ENCODE data around the gene ZNF91.

ZNF91 gene

DNA sequence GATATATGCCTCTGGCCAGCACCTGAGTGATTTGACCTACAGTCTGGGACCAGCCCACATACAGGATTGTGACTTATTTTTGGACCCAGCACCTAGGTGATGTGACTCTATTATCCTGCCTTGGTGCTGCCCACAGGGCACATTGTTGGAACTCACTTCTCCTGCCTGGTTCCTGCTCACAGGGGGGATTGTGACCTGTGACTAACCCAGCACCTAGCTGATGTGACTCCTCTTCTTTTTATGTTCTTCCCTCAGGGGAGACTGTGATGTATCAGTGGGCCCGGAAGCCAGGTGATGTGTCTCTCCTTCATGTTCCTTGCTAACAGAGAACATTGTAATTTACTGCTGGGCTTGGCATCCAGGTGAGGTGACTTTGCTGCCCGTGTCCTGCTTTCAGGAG is 82.1 kb downstream of the ZNF91 start:
- TF ChIP-seq, protein P1, sequence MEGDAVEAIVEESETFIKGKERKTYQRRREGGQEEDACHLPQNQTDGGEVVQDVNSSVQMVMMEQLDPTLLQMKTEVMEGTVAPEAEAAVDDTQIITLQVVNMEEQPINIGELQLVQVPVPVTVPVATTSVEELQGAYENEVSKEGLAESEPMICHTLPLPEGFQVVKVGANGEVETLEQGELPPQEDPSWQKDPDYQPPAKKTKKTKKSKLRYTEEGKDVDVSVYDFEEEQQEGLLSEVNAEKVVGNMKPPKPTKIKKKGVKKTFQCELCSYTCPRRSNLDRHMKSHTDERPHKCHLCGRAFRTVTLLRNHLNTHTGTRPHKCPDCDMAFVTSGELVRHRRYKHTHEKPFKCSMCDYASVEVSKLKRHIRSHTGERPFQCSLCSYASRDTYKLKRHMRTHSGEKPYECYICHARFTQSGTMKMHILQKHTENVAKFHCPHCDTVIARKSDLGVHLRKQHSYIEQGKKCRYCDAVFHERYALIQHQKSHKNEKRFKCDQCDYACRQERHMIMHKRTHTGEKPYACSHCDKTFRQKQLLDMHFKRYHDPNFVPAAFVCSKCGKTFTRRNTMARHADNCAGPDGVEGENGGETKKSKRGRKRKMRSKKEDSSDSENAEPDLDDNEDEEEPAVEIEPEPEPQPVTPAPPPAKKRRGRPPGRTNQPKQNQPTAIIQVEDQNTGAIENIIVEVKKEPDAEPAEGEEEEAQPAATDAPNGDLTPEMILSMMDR (IDR thresholded peaks at IDR 0.05; ENCODE audit: low read depth, low read length, missing control alignments), result no peak
- DNase-seq (ENCODE audit: extremely low read depth, low read depth), result no peak

DNA sequence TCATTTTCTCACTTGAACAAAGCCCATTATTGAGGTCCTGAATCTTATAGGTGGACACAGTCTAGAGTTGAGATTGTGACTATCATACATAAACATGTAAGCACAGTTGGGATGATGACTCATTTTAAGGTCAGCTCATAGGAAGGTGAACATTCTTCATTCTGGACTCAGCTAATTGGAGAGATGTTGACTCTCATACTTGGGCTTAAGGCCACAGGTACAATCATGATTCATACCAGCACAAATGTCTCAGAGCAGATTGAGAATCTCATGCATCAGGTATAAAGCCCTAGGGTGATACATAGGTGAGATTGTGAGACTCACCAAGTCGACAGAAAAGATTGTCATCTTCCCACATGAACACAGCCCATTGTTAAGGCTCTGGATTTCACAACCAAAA is 82.8 kb downstream of the ZNF91 start:
- TF ChIP-seq, protein P1 (IDR thresholded peaks at IDR 0.05; ENCODE audit: low read depth, low read length, missing control alignments), result no peak
- DNase-seq (ENCODE audit: extremely low read depth, low read depth), result no peak
- no peak overlapping the region for H3K4me3 ChIP-seq (replicated peaks; ENCODE audit: low read depth, low read length)

More for the DNA sequence above, 82.1 kb downstream of the ZNF91 start:
- H3K4me3 ChIP-seq (replicated peaks; ENCODE audit: low read depth, low read length), result no peak overlapping the region

DNA sequence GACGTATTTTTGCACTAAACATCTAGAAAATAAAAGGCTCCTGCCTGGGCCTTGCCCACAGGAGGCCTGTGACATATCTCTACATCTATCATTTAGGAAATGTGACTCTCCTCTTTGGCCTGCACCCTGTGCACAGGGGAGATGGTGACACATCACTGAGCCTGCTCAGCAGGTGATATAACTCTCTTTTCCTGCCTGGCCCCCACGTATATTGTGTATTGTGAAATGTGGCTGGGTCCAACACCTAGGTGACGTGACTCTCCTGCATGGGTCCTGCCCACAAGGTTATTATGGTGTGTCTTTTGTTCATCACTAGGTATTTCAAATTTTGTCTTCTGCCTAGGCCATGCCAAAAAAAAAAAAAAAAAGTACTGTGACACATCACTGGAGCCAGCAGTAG is 83.7 kb downstream of the ZNF91 start:
- no peak overlapping the region for H3K4me3 ChIP-seq (replicated peaks; ENCODE audit: low read depth, low read length)
- TF ChIP-seq, protein P1 (IDR thresholded peaks at IDR 0.05; ENCODE audit: low read depth, low read length, missing control alignments), result no peak
- DNase-seq (ENCODE audit: extremely low read depth, low read depth), result no peak

DNA sequence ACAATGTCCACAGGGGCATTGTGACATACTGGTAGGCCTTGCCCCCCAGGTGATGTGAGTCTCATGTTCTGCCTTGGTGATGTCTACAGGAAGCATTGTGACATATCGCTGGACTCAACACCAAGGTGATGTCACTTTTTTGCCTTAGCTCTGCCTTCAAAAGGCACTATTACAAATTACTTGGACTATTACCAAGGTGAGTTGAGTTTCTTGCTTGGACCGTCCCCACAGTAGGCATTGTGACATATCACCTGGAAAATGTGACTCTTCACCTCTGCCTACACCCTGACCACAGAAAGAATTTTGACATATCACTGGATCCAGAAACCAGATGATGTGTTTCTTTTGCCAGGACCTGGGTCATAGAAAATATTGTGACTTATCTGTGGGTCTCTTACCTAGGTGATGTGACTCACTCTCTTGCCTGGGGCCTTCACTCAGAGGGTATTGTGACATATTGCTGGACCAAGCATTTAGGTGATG is 84.5 kb downstream of the ZNF91 start:
- TF ChIP-seq, protein P1 (IDR thresholded peaks at IDR 0.05; ENCODE audit: low read depth, low read length, missing control alignments), result no peak
- DNase-seq (ENCODE audit: extremely low read depth, low read depth), result no peak
- H3K4me3 ChIP-seq (replicated peaks; ENCODE audit: low read depth, low read length), result no peak overlapping the region

DNA sequence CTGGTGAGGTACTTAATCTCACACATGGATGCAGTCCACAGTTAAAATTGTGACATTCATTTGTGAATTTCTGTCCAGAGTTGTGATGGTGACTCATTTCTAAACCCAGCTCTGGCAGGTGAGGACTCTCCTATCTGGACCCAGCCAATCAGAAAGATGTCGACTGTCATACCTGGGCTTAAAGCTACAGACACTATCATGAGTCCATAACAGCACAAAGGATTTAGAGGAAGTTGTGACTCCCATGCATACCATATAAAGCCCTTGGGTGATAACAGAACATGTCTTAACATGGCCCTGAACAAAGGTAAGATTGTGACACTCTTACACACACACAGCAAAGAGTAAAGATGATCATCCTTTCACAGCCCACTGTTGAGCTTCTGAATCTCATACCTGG is 85.3 kb downstream of the ZNF91 start:
- H3K4me3 ChIP-seq (replicated peaks; ENCODE audit: low read depth, low read length), result no peak overlapping the region
- DNase-seq (ENCODE audit: extremely low read depth, low read depth), result no peak
- TF ChIP-seq, protein P1 (IDR thresholded peaks at IDR 0.05; ENCODE audit: low read depth, low read length, missing control alignments), result no peak

DNA sequence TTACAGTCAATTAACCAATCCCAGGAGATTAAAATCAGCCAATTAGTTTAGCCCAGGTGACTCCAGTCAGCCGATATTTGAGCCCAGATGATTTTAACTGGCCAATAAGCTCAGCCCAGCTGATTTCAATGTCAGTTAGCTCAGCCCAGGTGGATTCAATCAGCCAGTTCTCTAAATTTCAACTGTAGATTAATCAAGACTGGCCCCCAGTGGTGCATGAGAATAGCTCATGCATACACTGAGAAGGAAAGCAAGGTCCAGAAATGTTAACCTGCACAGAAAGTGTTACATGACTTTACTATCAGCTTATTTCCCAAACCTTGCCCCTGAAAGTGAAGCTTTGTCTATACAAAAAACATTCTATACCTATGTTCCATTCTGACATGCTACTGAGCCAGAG is 89.7 kb downstream of the ZNF91 start:
- no peak for DNase-seq (ENCODE audit: extremely low read depth, low read depth)
- TF ChIP-seq, protein P1 (IDR thresholded peaks at IDR 0.05; ENCODE audit: low read depth, low read length, missing control alignments), result no peak
- H3K4me3 ChIP-seq (replicated peaks; ENCODE audit: low read depth, low read length), result no peak overlapping the region

DNA sequence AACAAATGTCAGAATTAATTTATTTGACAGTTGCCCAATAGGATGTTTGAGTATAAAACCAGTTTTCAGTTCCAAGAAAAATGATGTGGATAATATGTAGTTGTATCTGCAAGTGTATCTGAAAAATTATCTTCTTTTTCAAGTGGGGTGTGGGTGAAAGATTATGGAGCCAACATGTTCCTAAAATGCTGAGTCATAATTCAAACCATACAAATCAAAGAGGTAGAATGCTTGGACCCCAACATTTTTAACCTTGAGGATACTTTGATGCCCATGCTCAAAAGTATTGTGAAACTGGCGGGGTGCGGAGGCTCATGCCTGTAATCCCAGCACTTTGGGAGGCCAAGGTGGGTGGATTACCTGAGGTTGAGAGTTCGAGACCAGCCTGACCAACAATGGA is 91.0 kb downstream of the ZNF91 start:
- DNase-seq (ENCODE audit: extremely low read depth, low read depth), result no peak
- no peak overlapping the region for H3K4me3 ChIP-seq (replicated peaks; ENCODE audit: low read depth, low read length)
- TF ChIP-seq, protein P1 (IDR thresholded peaks at IDR 0.05; ENCODE audit: low read depth, low read length, missing control alignments), result no peak
